Measurements from ENCODE around the gene RUFY1.
"Not testable (repeated sequence)": the region's sequence is repeated elsewhere in the genome, so short reads cannot be mapped to it uniquely, and the experiment has no call there.

Gene RUFY1

GRCh38 chr5:179623906-179624741 lies 73.8 kb downstream of the RUFY1 start:
- no peak for DNase-seq

DNA sequence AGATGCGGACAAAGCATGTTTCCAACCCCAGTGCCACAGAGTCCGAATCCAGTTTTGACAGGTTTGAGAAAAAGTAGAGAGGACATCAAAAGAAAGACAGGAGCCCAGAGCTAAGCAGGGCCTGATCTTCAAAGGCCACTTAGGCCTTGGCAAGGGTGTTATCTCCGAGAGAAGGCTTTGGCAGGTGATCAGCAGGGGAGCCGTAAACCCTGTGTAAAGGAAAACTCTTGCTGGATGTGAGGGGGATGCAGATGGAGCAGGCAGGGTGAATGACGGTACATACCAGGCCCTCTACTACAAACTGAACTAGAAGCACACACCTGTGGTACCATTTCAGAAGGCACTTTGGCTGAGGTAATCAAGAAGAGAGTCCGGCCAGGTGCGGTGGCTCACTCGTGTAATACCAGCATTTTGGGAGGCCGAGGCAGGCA lies 74.5 kb downstream of the RUFY1 start:
- DNase-seq, result no peak

- DNase-seq, result not testable (repeated sequence)
Observed at GRCh38 chr5:179633501-179634369, 83.4 kb downstream of the RUFY1 start.

DNA sequence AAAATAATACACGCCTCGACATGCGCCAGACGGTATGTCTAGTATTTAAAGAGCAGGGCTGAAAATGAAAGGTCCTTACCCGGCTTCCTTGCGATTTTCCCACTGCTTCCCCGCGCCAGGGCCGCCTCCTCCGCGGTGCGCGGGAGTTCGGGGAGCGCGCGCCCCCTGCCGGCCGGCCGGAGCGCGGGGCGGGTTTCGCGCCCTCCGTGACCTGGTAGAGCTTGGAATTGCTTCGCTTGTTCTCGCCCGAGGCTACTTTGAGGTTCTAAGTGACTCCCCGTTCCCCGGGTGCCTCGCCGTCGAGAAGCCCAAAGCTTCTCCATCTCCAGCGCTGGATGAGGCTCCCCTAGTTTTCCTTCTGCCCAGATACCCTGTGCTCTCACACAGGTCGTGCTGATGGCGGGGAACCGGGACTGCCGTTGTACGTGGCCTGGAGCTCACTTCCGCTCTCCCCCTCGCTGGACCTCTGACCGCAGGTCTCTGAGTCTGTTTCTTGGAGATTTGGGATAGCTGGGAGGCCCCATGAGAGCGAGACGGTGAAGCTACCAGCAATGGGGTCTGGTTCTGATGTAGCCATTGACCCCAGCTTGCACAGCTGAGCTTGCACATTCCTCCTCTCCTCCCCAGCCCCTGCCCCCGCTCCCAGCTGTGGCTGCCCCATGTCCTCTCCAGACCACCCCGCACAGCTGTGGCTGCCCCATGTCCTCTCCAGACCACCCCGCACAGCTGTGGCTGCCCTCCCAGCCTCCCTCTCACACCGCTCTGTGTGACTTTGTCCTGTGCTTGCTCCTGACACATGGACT lies 84.2 kb downstream of the RUFY1 start:
- not testable (repeated sequence) for DNase-seq

GRCh38 chr5:179639296-179639695 lies 88.9 kb downstream of the RUFY1 start:
- not testable (repeated sequence) for DNase-seq

DNA sequence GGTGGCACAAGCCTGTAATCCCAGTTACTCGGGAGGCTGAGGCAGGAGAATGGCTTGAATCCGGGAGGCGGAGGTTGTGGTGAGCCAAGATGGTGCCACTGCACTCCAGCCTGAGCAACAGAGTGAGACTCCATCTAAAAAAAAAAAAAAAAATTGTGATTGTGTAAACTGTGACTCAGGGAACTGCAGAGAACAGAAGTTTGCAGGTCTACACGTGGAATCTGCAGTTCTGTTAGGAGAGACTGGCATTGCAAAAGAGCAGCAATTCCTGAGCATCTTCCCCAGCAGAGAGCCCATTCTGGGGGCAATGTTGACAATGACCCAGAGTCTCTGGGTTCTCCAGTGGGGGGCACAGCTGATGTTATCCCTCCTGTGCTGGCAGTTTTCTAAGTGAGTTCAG lies 91.4 kb downstream of the RUFY1 start:
- DNase-seq, result not testable (repeated sequence)

DNA sequence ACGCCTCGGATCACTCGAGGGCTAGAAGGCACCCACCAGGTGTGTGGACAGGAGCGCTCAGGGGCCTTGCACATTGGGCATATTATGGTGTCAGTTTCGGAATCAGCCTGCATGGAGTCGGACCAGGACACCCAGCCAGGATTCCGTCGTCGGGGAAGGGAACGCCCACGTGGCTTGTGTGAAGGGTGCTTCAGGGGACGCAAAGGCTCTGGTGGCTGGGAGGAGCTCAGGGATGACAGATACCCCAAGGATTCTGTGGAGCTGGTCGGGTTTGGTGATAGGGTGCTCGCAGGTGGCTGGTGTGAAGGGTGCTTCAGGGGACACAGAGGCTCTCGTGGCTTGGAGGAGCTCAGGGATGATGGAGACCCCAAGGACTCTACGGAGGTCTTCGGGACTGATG lies 92.3 kb downstream of the RUFY1 start:
- DNase-seq, result not testable (repeated sequence)

GRCh38 chr5:179643141-179643920 lies 93.0 kb downstream of the RUFY1 start:
- not testable (repeated sequence) for DNase-seq

GRCh38 chr5:179644766-179645165 lies 94.4 kb downstream of the RUFY1 start:
- not testable (repeated sequence) for DNase-seq

DNA sequence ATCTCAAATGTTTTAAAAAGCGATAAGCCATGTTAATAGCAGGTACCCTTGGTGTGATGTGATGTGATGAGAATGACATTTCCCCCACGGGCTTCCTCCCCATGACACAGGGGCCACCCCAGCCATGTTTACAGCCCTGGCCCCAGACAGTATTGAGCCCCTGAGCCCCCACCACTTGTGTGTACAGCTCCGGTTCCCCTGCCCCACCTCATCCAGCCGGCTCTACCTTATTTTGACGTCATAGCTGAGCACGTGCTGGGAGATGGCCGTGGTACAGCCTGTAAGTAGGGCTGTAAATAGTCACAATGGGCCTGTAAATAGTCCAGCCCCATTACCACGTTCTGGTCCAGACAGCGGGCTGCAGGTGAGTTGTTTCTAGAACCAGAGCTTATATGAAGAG lies 98.1 kb downstream of the RUFY1 start:
- no peak for DNase-seq

DNA sequence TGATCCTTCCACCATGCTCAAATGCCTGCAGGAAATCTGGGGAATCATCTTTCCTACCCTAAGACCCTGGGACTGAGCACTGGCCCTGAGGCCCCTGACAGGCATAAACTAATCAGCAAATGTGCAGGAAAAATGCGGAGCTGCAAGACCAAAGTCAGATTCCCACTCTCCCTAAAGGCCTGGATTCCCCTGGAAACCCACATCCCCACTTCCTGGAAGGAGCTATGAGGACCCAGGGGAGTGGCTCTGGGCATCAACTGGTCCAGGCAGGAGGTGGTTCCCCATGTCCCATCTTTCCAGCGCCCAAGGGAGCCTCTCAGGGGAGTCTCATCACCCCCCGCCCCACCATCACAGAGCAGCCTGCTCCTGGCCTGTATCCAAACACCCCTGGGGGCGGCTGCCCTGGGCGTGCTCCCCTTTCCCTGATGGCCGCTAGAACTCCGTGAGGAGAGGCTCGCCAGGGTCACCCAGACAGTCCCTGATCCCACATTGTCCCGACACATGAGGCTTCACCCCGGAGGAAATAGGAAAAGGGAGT lies 98.9 kb downstream of the RUFY1 start:
- not testable (repeated sequence) for DNase-seq

DNA sequence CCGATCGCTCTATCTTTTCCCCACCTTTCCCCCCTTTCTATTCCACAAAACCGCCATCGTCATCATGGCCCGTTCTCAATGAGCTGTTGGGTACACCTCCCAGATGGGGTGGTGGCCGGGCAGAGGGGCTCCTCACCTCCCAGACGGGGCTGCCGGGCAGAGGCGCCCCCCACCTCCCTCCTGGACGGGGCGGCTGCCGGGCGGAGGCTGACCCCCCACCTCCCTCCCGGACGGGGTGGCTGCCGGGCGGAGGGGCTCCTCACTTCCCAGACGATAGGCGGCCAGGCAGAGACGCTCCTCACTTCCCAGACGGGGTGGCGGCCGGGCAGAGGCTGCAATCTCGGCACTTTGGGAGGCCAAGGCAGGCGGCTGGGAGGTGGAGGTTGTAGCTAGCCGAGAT lies 99.9 kb downstream of the RUFY1 start:
- not testable (repeated sequence) for DNase-seq

DNA sequence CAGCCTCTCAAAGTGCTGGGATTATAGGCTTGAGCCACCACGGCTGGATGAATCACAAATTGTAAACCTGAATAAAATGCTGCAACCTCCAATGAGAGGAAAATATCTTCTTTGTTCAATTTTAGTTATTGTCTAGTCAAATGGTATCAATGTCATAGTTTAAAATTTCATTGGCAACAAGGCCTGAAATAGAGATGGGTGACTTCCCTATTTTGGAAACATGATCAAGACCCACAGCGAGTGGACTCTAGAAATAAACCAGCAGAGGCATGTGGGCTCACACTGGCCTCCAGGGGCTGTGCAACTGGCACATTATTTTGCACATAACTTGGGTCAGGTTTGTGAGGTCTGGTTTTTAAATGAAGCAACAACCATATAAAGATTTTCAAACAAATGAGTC lies 102.8 kb downstream of the RUFY1 start:
- not testable (repeated sequence) for DNase-seq

- not testable (repeated sequence) for DNase-seq
Observed at GRCh38 chr5:179657302-179658178, 107.2 kb downstream of the RUFY1 start.

DNA sequence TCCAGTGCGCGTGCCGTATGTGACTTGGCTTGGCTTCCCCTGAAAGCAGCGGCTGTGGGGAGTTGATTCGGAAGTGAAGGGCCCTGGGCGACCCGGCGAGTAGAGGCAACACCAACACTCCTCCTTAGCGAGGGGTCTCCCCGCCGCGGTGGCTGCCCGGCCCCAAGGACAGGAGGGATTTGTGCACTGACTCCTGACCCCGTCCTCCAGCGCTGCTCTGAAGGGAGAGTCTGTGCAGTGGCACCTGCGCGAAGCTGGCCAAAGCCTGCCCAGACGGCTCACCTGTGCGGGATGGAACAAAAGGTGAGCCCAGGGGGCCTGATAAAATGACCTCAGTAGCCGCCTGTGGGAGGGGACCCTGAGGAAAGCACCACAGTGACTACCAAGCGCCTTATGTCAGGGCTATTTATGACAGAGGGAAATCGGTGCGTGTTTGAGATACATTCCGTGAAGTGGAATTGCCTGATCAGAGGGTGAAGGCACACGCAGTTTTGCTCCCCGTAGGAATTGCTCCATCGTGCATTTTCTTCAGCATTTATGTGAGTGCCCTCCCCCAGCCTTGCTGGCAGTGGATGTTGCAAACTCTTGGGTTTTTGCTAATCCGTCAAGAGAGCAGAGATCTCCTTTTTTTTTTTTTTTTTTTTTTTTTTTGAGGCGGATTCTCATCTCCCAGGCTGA lies 108.0 kb downstream of the RUFY1 start:
- not testable (repeated sequence) for DNase-seq

Data from NCI-H1417 treated with DMSO at 0.1 percent for 48 hours (cell line).